BLaER1 treated with 17β-estradiol and CSF1 and Interleukin-3, amounts not matched to agents 10 nM and 100 nM (cell line): Measurements from ENCODE around the gene PEAR1.

Experiments
- H3K27ac ChIP-seq, 11 experiments: shearing (Covaris generic); formaldehyde crosslinking; 2 replicates each; pipeline ENCODE4 v1.8.1; 2022
- H3K27me3 ChIP-seq, 11 experiments: shearing (Covaris generic); formaldehyde crosslinking; 2 replicates each; pipeline ENCODE4 v1.8.1; 2022
- H3K36me3 ChIP-seq, 11 experiments: shearing (Covaris generic); formaldehyde crosslinking; 2 replicates each; pipeline ENCODE4 v1.8.1; 2022
- H3K4me1 ChIP-seq, 10 experiments: shearing (Covaris generic); formaldehyde crosslinking; 2 replicates each; pipeline ENCODE4 v1.8.1; 2022
- H3K4me2 ChIP-seq, 11 experiments: shearing (Covaris generic); formaldehyde crosslinking; 2 replicates each; pipeline ENCODE4 v1.8.1; 2022
- H3K4me3 ChIP-seq, 10 experiments: shearing (Covaris generic); formaldehyde crosslinking; 2 replicates each; pipeline ENCODE4 v1.8.1; 2022
- H3K9ac ChIP-seq, 11 experiments: shearing (Covaris generic); formaldehyde crosslinking; 2 replicates each; pipeline ENCODE4 v1.8.1; 2022
- H3K9me3 ChIP-seq, 11 experiments: shearing (Covaris generic); formaldehyde crosslinking; replicated peaks in 1 of 11; 2 replicates each; pipeline ENCODE4 v1.8.1; 2022
- H4K20me1 ChIP-seq, 11 experiments: shearing (Covaris generic); formaldehyde crosslinking; 2 replicates each; pipeline ENCODE4 v1.8.1; 2022
- Cebpa-rat ChIP-seq, 11 experiments: shearing (Covaris generic); IDR thresholded peaks; 2 replicates each; pipeline ENCODE4 v1.8.1; 2022

Gene PEAR1

DNA sequence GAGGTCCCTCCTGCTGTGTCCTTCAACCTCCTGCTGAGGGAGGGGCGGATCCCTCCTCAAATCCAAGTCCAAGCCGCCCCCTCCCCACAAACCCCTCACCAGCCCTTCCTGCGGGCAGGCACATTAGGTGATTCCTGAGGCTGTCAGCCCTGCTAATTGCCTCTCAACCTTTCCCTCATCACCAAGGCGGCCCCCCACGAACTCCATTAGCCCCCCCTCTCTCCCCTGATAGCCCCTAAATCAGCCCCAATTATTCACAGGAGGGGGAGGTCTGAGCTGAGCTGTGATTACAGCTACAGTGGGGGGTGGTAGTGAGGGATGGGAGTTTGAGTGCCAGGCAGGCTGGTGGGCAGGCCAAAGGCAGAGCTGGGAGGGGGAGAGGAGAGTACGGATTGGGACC, 5.8 kb upstream of the PEAR1 start:
- H3K4me1 ChIP-seq, result peaks cover 4 to 62% (median 24%) of the 10 kb centered on the region in 10 experiments
- H3K9me3 ChIP-seq, result no peaks in the 10 kb centered on the region
- H3K9ac ChIP-seq, result no peak overlapping the region; a peak in 1 of 22 replicates
- peaks cover 4 to 23% (median 18%) of the 10 kb centered on the region in 11 experiments for H3K27me3 ChIP-seq
- H3K27ac ChIP-seq, result no peak overlapping the region
- TF ChIP-seq Cebpa-rat (IDR thresholded peaks at IDR 0.05), result no peak
- no peaks in the 10 kb centered on the region; a peak in 1 of 22 replicates for H4K20me1 ChIP-seq
- no peak overlapping the region for H3K4me3 ChIP-seq
- peak overlapping the region in 3 of 11 experiments; percentile 18 to 37 (median 21); a peak in 5 of 22 replicates for H3K4me2 ChIP-seq
- H3K36me3 ChIP-seq, result no peaks in the 10 kb centered on the region

DNA sequence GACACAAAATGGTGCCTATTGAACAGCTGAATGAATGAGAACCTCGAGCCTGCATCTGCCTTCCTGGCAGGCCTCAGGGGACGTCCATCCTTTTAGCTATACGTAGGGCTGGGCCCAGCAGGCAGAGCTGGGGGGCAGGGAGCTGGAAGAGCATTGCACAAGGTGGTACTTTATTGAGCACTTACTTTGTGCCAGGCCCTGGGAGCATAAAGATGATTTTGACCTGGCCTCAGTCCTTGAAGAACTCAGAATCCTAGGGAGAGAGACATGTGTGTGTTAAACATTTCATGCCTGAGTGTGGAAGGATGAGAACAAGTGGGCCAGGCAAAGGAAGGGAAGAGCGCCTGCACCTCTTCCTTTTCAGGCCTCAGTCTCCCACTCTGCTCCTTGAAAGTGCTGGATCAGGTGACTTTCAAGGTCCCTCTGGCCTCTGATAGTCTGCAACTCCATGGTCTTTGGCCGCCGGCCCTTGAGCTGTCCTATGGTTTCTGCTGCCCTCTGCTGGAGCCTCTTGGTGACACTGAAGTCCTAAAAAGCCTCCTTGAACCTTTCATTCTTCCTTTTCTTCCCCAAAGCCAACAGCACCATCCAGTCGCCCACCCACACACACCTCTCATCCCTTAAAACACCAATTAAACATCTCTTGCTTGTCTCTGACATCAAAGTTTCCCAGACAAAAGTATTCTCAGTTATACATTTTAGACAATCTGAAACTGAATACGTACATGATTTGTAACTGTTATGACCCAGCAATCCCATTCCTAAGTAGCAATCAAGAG, 3.5 kb upstream of the PEAR1 start:
- Histone ChIP-seq H3K36me3 (no peaks in the 10 kb centered on the region), H3K27me3 (peaks cover 26 to 45% (median 40%) of the 10 kb centered on the region in 11 experiments), H3K9me3 (no peaks in the 10 kb centered on the region), H3K27ac (no peak overlapping the region), H4K20me1 (no peaks in the 10 kb centered on the region; a peak in 1 of 22 replicates), H3K4me3 (no peak overlapping the region), H3K4me1 (peaks cover 19 to 74% (median 43%) of the 10 kb centered on the region in 10 experiments), H3K9ac (0 out of 22 replicates have a peak overlapping the region, but pooled peaks of 1 of the 11 experiments have one; percentile 10), H3K4me2 (peak overlapping the region in 9 of 11 experiments; percentile 6 to 67 (median 44); a peak in 15 of 22 replicates)
- TF ChIP-seq Cebpa-rat (IDR thresholded peaks at IDR 0.05), result no peak

DNA sequence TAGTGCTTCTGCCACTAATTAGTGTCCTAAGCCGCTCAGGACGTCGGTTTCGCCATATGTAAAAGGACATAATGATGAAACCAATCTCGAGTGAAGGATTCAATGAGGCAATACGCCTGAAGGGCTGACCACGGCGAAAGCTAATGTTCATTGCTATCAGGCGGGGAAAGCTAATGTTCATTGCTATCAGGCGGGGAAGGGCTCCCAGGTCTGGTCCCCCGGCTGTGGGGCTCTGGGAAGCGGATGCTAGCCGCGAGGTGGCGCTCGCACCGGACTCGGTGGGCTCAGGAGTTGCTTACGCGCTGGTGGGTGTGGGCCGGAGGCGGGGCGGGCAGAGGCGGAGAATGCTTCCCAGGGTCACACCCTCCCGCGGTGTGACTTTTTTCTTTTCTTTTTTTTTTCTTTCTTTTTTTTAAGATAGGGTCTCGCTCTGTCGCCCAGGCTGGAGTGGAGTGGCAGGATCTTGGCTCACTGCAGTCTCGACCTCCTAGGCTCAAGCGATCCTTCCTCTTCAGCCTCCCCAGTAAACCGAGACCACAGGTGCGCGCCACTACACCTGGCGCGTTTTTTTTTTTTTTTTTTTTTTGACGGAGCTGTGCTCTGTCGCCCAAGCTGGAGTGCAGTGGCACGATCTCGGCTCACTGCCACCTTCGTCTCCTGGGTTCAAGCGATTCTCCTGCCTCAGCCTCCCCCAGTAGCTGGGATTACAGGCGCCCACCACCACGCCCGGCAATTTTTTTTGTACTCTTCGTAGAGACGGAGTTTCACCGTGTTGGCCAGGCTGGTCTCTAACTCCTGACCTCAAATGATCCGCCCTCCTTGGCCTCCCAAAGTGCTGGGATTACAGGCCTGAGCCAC, 1.1 kb upstream of the PEAR1 start:
- Histone ChIP-seq H3K9me3 (no peaks in the 10 kb centered on the region), H4K20me1 (no peaks in the 10 kb centered on the region; a peak in 1 of 22 replicates), H3K9ac (peak overlapping the region in 2 of 11 experiments; percentile 20 to 50; a peak in 4 of 22 replicates), H3K4me2 (peak overlapping the region; percentile 65 to 88 (median 76)), H3K27me3 (peaks cover 27 to 65% (median 52%) of the 10 kb centered on the region in 11 experiments), H3K4me1 (peaks cover 26 to 66% (median 51%) of the 10 kb centered on the region in 10 experiments), H3K36me3 (no peaks in the 10 kb centered on the region), H3K4me3 (peak overlapping the region in 7 of 10 experiments; percentile 25 to 68 (median 38); a peak in 11 of 20 replicates), H3K27ac (no peak overlapping the region)
- no peak for TF ChIP-seq Cebpa-rat (IDR thresholded peaks at IDR 0.05)

DNA sequence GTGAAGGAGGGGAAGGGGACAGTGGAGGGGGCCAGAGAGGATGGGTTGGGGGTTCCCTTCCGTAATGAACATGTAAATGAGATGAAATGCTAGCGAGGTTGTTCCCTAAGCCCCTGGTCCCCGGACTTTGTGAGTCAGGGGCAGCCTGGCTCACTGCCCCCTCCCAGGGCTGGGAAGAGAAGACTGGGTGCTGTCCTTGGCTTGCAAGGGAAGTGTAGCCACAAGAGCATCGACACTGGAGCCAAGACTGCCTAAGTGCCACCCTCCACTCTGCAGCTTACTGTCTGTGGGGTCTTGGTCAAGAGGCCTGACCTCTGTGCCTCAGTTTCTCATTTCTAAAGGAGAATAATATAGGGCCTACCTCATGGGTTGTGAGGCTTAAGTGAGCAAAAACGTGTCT, 483 bp downstream of the PEAR1 start:
- peak overlapping the region in 9 of 11 experiments; percentile 19 to 62 (median 52); a peak in 10 of 22 replicates for H3K9ac ChIP-seq
- H3K4me2 ChIP-seq, result peak overlapping the region; percentile 55 to 88 (median 75); a peak in 21 of 22 replicates
- no peaks in the 10 kb centered on the region for H3K9me3 ChIP-seq
- H3K4me3 ChIP-seq, result peak overlapping the region in 8 of 10 experiments; percentile 28 to 68 (median 47); a peak in 10 of 20 replicates
- no peak for TF ChIP-seq Cebpa-rat (IDR thresholded peaks at IDR 0.05)
- H3K27me3 ChIP-seq, result peaks cover 27 to 80% (median 54%) of the 10 kb centered on the region in 11 experiments
- H3K4me1 ChIP-seq, result peaks cover 42 to 68% (median 64%) of the 10 kb centered on the region in 10 experiments
- no peaks in the 10 kb centered on the region; a peak in 1 of 22 replicates for H4K20me1 ChIP-seq
- peak overlapping the region in 2 of 11 experiments; percentile 7 to 38; a peak in 2 of 22 replicates for H3K27ac ChIP-seq
- no peaks in the 10 kb centered on the region for H3K36me3 ChIP-seq

DNA sequence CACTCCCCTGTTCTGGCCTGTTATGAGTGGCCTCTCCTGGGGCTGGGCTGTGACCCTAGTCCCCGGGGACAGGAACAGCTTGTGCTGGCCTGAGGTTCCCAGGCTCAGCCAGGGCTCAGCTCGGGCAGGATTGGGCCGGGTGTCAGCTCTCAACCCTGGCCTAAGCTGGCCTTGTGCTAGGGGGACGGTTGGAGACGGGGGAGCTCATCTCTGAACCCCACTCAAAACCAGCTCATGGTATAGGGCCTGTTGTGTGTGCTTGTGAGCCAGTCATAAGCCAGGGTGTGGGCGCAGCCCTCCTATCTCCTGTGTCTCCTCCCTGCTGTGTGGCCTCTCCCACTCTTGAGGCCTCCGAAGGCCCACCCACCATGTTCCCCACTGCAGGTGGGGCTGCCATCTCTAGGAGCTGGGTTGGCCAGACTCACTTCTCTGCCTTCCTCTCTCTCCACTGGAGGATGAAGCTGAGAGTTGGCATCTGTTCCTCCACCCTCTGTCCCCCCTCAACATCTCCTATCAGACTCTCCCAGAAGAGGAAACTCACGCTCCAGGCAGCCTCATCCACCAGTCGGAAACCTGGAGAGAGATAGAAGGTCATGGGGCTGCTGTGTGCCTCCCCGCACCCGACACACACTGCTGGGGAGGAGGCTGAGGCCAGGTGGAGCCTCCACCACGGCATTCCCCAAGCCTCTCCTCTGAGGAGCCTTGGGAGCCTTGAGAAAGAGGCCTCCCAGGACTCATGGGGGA, 1.4 kb downstream of the PEAR1 start:
- 0 out of 22 replicates have a peak overlapping the region, but pooled peaks of 1 of the 11 experiments have one; percentile 6 for H3K27ac ChIP-seq
- no peaks in the 10 kb centered on the region for H3K36me3 ChIP-seq
- H3K9me3 ChIP-seq, result no peaks in the 10 kb centered on the region
- H3K9ac ChIP-seq, result peak overlapping the region in 3 of 11 experiments; percentile 13 to 52 (median 25); a peak in 3 of 22 replicates
- H3K4me2 ChIP-seq, result peak overlapping the region; percentile 24 to 88 (median 75); a peak in 21 of 22 replicates
- no peak overlapping the region for H3K4me3 ChIP-seq
- H3K27me3 ChIP-seq, result peaks cover 27 to 81% (median 59%) of the 10 kb centered on the region in 11 experiments
- peaks cover 51 to 75% (median 64%) of the 10 kb centered on the region in 10 experiments for H3K4me1 ChIP-seq
- no peaks in the 10 kb centered on the region; a peak in 1 of 22 replicates for H4K20me1 ChIP-seq
- no peak for TF ChIP-seq Cebpa-rat (IDR thresholded peaks at IDR 0.05)

DNA sequence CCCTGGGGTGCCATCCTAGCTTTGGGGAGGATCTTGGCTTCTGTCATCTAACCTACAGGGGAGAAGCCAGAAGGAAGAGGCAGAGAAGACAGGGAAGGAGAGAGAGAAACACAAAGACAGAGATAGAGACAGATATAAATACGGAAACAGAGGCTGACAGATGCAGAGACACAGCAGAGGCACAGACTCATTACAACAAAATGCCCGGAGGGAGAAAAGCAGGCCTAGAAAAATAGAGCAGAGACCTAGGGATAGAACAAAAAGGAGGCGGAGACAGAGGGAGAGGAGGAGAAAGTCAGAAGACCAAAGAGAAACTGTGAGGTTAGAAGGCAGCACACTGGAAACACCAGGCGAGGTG, 1.9 kb downstream of the PEAR1 start:
- Histone ChIP-seq H4K20me1 (no peaks in the 10 kb centered on the region; a peak in 1 of 22 replicates), H3K4me1 (peaks cover 56 to 80% (median 63%) of the 10 kb centered on the region in 10 experiments), H3K4me3 (no peak overlapping the region), H3K4me2 (peak overlapping the region in 8 of 11 experiments; percentile 65 to 88 (median 76); a peak in 12 of 22 replicates), H3K27me3 (peaks cover 27 to 81% (median 59%) of the 10 kb centered on the region in 11 experiments), H3K36me3 (no peaks in the 10 kb centered on the region), H3K27ac (no peak overlapping the region), H3K9ac (no peak overlapping the region; a peak in 1 of 22 replicates), H3K9me3 (no peaks in the 10 kb centered on the region)
- TF ChIP-seq Cebpa-rat (IDR thresholded peaks at IDR 0.05), result no peak

DNA sequence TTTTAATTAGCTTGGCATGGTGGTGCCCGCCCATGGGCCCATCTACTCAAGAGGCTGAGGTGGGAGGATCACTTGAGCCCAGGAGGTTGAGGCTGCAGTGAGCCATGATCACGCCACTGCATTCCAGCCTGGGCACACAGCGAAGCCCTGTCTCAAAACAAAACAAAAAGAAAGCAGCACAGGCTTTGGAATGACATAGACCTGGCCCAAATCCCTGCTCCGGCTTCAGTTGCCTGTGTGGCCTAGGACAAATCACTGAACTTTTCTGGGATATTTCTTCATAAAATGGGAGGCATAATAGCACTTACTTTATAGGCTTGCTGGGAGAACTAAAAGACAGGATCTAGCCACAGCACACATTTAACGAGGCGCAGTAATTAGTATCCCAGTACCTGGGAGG, 2.4 kb downstream of the PEAR1 start:
- Histone ChIP-seq H3K27me3 (peaks cover 27 to 80% (median 58%) of the 10 kb centered on the region in 11 experiments), H3K9ac (no peak overlapping the region), H4K20me1 (no peaks in the 10 kb centered on the region; a peak in 1 of 22 replicates), H3K36me3 (no peaks in the 10 kb centered on the region), H3K27ac (no peak overlapping the region), H3K4me3 (no peak overlapping the region), H3K9me3 (no peaks in the 10 kb centered on the region), H3K4me1 (peaks cover 57 to 85% (median 63%) of the 10 kb centered on the region in 10 experiments), H3K4me2 (peak overlapping the region in 2 of 11 experiments; percentile 87 to 88; a peak in 2 of 22 replicates)
- no peak for TF ChIP-seq Cebpa-rat (IDR thresholded peaks at IDR 0.05)

DNA sequence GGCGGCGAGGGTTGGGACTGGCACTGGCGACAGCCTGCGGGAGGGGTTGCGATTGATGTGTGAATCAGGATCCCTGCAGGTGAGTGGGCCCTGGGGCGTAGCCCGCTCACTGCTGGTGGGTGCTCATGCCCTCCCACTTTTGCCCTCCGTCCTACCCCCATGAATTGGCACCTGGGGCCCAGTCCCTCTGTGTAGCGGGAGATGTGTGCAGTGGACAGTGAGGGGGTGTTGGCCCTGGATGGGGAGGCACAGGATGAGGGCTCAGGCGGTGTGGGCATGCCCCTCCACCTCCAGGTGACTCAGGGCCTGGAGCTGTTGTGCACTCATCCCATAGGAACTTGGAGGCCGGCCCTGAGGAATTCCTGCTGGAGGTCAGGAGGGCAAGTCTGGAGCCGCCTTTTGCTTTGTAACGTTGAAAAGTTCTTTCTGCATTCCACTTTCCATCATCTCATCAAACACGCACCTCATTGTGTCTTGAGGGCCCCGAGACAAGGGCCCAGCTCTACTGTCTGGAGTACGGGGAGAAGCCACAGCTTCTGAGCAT, 3.0 kb downstream of the PEAR1 start:
- Histone ChIP-seq H3K27me3 (peaks cover 27 to 73% (median 52%) of the 10 kb centered on the region in 11 experiments), H3K4me2 (peak overlapping the region; percentile 65 to 85 (median 73)), H4K20me1 (no peaks in the 10 kb centered on the region; a peak in 1 of 22 replicates), H3K4me1 (peaks cover 57 to 91% (median 63%) of the 10 kb centered on the region in 10 experiments), H3K36me3 (no peaks in the 10 kb centered on the region), H3K4me3 (no peak overlapping the region), H3K27ac (no peak overlapping the region), H3K9ac (peak overlapping the region in 3 of 11 experiments; percentile 19 to 53 (median 22); a peak in 3 of 22 replicates), H3K9me3 (no peaks in the 10 kb centered on the region)
- TF ChIP-seq Cebpa-rat (IDR thresholded peaks at IDR 0.05), result no peak
